BLaER1 treated with 17β-estradiol and CSF1 and Interleukin-3, amounts not matched to agents 10 nM and 100 nM (cell line): Measurements from ENCODE around the gene MAP4K4.

ENCODE experiments used
- H3K27ac ChIP-seq, 11 experiments: shearing (Covaris generic); formaldehyde crosslinking; 2 replicates each; pipeline ENCODE4 v1.8.1; 2022
- H3K27me3 ChIP-seq, 11 experiments: shearing (Covaris generic); formaldehyde crosslinking; 2 replicates each; pipeline ENCODE4 v1.8.1; 2022
- H3K36me3 ChIP-seq, 11 experiments: shearing (Covaris generic); formaldehyde crosslinking; 2 replicates each; pipeline ENCODE4 v1.8.1; 2022
- H3K4me1 ChIP-seq, 10 experiments: shearing (Covaris generic); formaldehyde crosslinking; 2 replicates each; pipeline ENCODE4 v1.8.1; 2022
- H3K4me2 ChIP-seq, 11 experiments: shearing (Covaris generic); formaldehyde crosslinking; 2 replicates each; pipeline ENCODE4 v1.8.1; 2022
- H3K4me3 ChIP-seq, 10 experiments: shearing (Covaris generic); formaldehyde crosslinking; 2 replicates each; pipeline ENCODE4 v1.8.1; 2022
- H3K9ac ChIP-seq, 11 experiments: shearing (Covaris generic); formaldehyde crosslinking; 2 replicates each; pipeline ENCODE4 v1.8.1; 2022
- H3K9me3 ChIP-seq, 11 experiments: shearing (Covaris generic); formaldehyde crosslinking; replicated peaks in 1 of 11; 2 replicates each; pipeline ENCODE4 v1.8.1; 2022
- H4K20me1 ChIP-seq, 11 experiments: shearing (Covaris generic); formaldehyde crosslinking; 2 replicates each; pipeline ENCODE4 v1.8.1; 2022
- Cebpa-rat ChIP-seq, 11 experiments: shearing (Covaris generic); IDR thresholded peaks; 2 replicates each; pipeline ENCODE4 v1.8.1; 2022

Gene MAP4K4

DNA sequence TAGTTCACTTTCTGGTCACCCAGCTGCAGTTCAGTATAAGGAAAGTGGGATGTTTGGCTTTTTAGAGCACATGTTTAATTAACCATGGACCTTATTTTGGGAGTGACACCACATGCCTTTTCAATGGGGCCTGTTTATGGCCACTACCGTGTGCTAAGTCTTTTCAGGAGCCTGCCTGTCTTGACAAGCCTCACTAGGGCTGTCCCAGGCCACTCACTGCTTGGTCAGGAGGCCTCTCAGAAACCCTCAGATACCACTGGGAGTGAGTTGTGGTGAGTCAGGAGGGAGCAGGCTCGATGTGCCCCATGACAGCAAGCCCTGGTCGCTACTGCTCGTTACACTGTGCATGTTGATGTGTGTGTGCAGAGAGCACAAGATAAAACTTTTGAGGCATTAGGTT is 123.0 kb downstream of the MAP4K4 start:
- Histone ChIP-seq H3K4me2 (peak overlapping the region in 2 of 11 experiments; percentile 13 to 27; a peak in 1 of 22 replicates), H3K9ac (no peak overlapping the region), H3K4me3 (no peak overlapping the region), H3K27ac (no peak overlapping the region), H3K36me3 (peaks cover 8 to 37% (median 25%) of the 10 kb centered on the region in 11 experiments), H3K27me3 (no peaks in the 10 kb centered on the region), H3K9me3 (no peaks in the 10 kb centered on the region), H4K20me1 (peaks cover 82 to 99% (median 93%) of the 10 kb centered on the region in 11 experiments), H3K4me1 (peaks cover 0 to 66% (median 10%) of the 10 kb centered on the region in 10 experiments; a peak in 11 of 20 replicates)
- TF ChIP-seq Cebpa-rat (IDR thresholded peaks at IDR 0.05): no peak

DNA sequence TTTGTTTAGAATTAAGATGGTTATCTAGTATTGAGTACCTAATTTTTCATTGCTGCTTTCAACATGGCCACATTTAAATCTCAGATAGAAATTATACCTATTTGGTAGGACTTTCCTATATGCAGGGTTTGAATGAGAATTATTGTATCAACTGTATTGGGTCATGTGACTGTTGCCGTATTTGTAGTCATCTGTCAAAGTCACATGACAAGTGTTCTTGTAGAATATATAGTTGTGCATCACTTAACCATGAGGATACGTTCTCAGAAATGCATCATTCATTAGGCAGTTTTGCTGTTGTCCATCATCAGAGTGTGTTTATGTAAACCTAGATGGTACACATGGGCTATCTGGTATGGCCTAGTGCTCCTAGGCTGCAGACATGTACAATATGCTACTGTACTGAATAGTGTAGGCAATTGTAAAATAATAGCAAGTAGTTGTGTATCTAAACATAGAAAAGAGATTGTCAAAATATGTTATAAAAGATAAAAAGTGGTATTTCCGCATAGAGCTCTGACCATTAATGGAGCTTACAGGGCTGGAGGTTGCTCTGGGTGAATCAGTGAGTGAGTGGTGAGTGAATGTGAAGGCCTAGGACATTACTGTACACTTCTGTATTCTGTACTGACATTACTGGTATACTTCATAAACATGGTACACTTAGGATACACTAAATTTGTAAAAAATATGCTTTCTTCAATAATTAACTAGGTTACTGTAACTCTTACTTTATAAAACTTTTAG is 123.7 kb downstream of the MAP4K4 start:
- Histone ChIP-seq H4K20me1 (peaks cover 75 to 99% (median 93%) of the 10 kb centered on the region in 11 experiments), H3K27me3 (no peaks in the 10 kb centered on the region), H3K9ac (no peak overlapping the region), H3K4me1 (peaks cover under 1 to 59% (median 12%) of the 10 kb centered on the region in 10 experiments; a peak in 18 of 20 replicates), H3K36me3 (peaks cover 14 to 38% (median 29%) of the 10 kb centered on the region in 11 experiments), H3K4me2 (no peak overlapping the region), H3K27ac (no peak overlapping the region), H3K9me3 (no peaks in the 10 kb centered on the region), H3K4me3 (no peak overlapping the region)
- no peak for TF ChIP-seq Cebpa-rat (IDR thresholded peaks at IDR 0.05)

DNA sequence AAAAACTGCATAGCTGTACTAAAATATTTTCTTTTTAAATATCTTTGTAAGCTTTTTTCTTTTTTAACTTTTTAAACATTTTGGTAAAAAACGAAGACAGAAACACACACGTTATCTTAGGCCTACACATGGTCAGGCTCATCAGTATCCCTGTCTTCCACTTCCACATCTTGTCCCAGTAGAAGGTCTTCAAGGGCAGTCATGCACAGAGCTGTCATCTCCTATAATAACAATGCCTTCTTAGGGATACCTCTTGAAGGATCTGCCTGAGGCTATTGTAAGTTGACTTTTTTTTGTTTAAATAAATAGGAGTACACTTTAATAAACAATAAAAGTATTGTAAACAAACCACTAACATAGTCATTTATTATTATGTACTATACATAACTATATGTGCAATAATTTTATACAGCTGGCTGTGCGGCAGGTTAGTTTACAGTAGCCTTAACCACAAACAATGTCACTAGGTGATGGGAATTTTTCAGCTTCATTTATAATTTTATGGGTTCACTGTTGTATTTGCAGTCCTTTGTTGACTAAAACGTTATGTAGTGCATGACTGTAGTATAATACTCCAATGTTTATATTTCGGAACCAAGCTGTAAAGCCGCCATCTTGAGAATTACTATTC is 124.4 kb downstream of the MAP4K4 start:
- peaks cover 67 to 99% (median 93%) of the 10 kb centered on the region in 11 experiments for H4K20me1 ChIP-seq

DNA sequence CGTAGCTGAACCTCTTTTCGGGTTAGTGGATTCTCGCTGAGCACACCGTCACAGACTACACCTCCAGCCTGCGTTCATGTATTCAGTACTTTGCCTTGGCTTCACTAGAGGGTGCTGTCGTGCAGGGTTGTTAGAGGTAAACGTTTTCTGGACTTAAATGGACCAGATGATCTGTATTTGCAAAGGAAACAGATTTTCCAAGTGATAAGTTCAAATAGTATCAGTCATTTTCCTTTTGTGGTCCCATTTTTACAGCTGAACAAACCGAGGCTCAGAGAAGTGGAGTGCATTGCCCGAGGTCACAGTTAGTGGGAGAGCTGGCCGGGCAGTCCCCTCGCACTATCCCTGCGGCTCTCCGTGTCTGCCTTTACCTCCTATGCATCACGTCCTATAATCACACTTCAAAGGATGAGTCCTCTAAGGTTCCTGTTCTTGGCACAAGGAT is 125.9 kb downstream of the MAP4K4 start:
- no peak for TF ChIP-seq Cebpa-rat (IDR thresholded peaks at IDR 0.05)
- Histone ChIP-seq H3K4me3 (no peak overlapping the region), H3K9ac (no peak overlapping the region), H3K9me3 (no peaks in the 10 kb centered on the region), H4K20me1 (peaks cover 66 to 99% (median 93%) of the 10 kb centered on the region in 11 experiments), H3K27ac (no peak overlapping the region), H3K4me1 (peaks cover 22 to 60% (median 31%) of the 10 kb centered on the region in 10 experiments), H3K4me2 (no peak overlapping the region; a peak in 1 of 22 replicates), H3K27me3 (no peaks in the 10 kb centered on the region), H3K36me3 (peaks cover 28 to 54% (median 45%) of the 10 kb centered on the region in 11 experiments)

More for the DNA sequence above, 124.4 kb downstream of the MAP4K4 start:
- peaks cover 8 to 59% (median 18%) of the 10 kb centered on the region in 10 experiments for H3K4me1 ChIP-seq
- H3K9ac ChIP-seq: no peak overlapping the region
- peaks cover 21 to 43% (median 33%) of the 10 kb centered on the region in 11 experiments for H3K36me3 ChIP-seq
- no peak overlapping the region for H3K27ac ChIP-seq
- TF ChIP-seq Cebpa-rat (IDR thresholded peaks at IDR 0.05): no peak
- no peak overlapping the region for H3K4me2 ChIP-seq
- no peaks in the 10 kb centered on the region for H3K9me3 ChIP-seq
- no peak overlapping the region for H3K4me3 ChIP-seq
- no peaks in the 10 kb centered on the region for H3K27me3 ChIP-seq

DNA sequence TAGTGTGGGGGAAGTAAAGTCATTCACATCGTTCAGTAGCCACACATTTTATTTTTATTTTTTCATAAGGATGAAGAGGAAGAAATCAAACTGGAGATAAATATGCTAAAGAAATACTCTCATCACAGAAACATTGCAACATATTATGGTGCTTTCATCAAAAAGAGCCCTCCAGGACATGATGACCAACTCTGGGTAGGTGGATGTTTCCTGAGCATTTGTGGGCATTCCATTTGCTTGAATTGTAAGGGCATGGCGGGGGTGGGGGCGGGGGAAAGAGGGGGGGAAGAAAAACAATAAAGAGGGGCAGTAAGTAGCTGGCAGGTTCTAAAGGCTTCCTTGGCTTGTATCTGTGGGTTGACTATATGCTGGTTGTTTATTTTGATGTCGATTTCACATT is 126.4 kb downstream of the MAP4K4 start:
- Histone ChIP-seq H3K27ac (no peak overlapping the region), H3K9ac (no peak overlapping the region), H4K20me1 (peaks cover 66 to 99% (median 93%) of the 10 kb centered on the region in 11 experiments), H3K9me3 (no peaks in the 10 kb centered on the region), H3K4me1 (peaks cover 27 to 60% (median 34%) of the 10 kb centered on the region in 10 experiments), H3K4me3 (no peak overlapping the region), H3K4me2 (no peak overlapping the region; a peak in 1 of 22 replicates), H3K36me3 (peaks cover 32 to 57% (median 49%) of the 10 kb centered on the region in 11 experiments), H3K27me3 (no peaks in the 10 kb centered on the region)
- no peak for TF ChIP-seq Cebpa-rat (IDR thresholded peaks at IDR 0.05)

DNA sequence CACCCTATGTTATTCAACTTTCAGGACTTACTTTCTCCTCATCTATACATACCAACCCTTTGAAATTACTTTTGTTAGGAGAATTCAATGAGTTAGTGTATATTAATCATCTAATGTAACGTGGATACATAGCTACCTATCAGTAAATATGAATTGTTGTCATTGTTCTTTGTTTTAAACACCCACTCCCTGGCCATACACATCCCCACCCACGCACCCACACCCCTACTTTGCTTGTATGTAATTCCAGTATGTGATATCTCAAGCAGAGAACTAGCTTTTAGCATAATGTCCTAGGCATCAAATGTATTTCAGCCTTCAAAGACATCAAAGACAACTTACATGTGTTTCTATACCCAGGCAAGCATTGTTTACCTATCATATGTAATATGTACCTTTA is 129.2 kb downstream of the MAP4K4 start:
- peak overlapping the region in 6 of 11 experiments; percentile 7 to 65 (median 54); a peak in 7 of 22 replicates for H3K4me2 ChIP-seq

DNA sequence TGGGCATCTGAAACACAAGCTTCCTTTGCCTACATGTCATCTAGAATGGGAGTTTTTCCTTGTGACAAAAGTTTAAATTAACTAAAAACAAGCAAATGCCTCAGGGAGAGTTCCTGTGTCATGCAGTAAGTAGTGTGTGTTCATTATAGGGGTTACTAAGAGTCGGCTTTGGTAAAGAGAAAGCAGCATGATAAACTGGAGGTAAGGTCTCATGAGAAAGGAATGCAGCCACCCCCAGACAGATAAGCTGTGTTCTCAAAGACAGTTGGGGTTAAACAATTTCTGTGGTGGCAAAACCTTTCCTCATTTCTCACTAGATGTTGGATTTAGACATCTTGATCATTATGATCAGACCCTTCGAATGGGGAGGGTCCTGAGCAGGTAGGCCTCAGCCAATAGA is 129.7 kb downstream of the MAP4K4 start:
- Histone ChIP-seq H3K36me3 (peaks cover 61 to 90% (median 77%) of the 10 kb centered on the region in 11 experiments), H3K27me3 (no peaks in the 10 kb centered on the region), H3K27ac (peak overlapping the region in 7 of 11 experiments; percentile 0 to 59 (median 40); a peak in 7 of 22 replicates), H4K20me1 (peaks cover 61 to 99% (median 90%) of the 10 kb centered on the region in 11 experiments), H3K9ac (peak overlapping the region in 1 of 11 experiments; percentile 44; a peak in 3 of 22 replicates), H3K4me3 (no peak overlapping the region), H3K4me1 (peaks cover 36 to 66% (median 48%) of the 10 kb centered on the region in 10 experiments), H3K4me2 (peak overlapping the region; percentile 40 to 69 (median 54); a peak in 19 of 22 replicates), H3K9me3 (no peaks in the 10 kb centered on the region)
- TF ChIP-seq Cebpa-rat (IDR thresholded peaks at IDR 0.05): no peak

More for the DNA sequence above, 129.2 kb downstream of the MAP4K4 start:
- Histone ChIP-seq H3K4me1 (peaks cover 36 to 64% (median 48%) of the 10 kb centered on the region in 10 experiments), H3K27ac (0 out of 22 replicates have a peak overlapping the region, but pooled peaks of 1 of the 11 experiments have one; percentile 40), H4K20me1 (peaks cover 64 to 99% (median 91%) of the 10 kb centered on the region in 11 experiments), H3K9me3 (no peaks in the 10 kb centered on the region), H3K9ac (no peak overlapping the region), H3K4me3 (no peak overlapping the region), H3K36me3 (peaks cover 57 to 85% (median 74%) of the 10 kb centered on the region in 11 experiments), H3K27me3 (no peaks in the 10 kb centered on the region)
- TF ChIP-seq Cebpa-rat (IDR thresholded peaks at IDR 0.05): no peak

DNA sequence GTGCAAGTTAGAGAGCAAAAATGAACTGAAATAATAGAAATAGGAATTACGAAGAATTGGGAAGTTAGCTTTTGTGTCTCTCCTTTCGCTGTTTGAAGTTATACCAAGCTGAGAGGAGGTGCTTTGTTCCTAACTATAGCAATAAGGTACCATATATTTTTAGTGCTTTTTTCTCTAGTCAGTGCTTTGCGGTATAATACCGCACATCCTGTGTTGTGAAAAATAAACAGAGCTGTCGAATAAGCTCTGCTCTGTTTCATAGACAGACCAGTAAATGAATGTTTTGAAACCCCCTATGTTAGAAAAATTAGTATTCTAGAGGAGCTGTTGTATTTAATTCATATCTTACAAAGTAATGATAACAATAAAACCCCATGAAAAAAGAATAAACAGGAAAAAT is 130.8 kb downstream of the MAP4K4 start:
- peaks cover 51 to 98% (median 88%) of the 10 kb centered on the region in 11 experiments for H4K20me1 ChIP-seq
- H3K9ac ChIP-seq: peak overlapping the region in 6 of 11 experiments; percentile 7 to 44 (median 22); a peak in 5 of 22 replicates
- H3K27ac ChIP-seq: peak overlapping the region in 9 of 11 experiments; percentile 10 to 59 (median 40); a peak in 13 of 22 replicates
- H3K4me3 ChIP-seq: no peak overlapping the region
- no peaks in the 10 kb centered on the region for H3K9me3 ChIP-seq
- peak overlapping the region; percentile 40 to 69 (median 54); a peak in 21 of 22 replicates for H3K4me2 ChIP-seq
- peaks cover 34 to 58% (median 47%) of the 10 kb centered on the region in 10 experiments for H3K4me1 ChIP-seq
- peaks cover 71 to 92% (median 85%) of the 10 kb centered on the region in 11 experiments for H3K36me3 ChIP-seq
- no peak for TF ChIP-seq Cebpa-rat (IDR thresholded peaks at IDR 0.05)
- H3K27me3 ChIP-seq: no peaks in the 10 kb centered on the region
